Muscle of arm (tissue), 12 donors: ENCODE data around the gene BBLN. TPM values are rescaled to one million over a fixed set of nuclear protein-coding genes. Genes with fewer than 3 reads are reported as not detected.
"Not testable (repeated sequence)": the region's sequence is repeated elsewhere in the genome, so short reads cannot be mapped to it uniquely, and the experiment has no call there.

Experiments
- DNase-seq: peaks from one replicate; pipeline ENCODE4 v3.0.0-alpha.2; 2013
- polyA plus RNA-seq, 12 donors: library from polyadenylated mRNA; unstranded; fragments of 120-200 nt; gene quantifications; one replicate each; pipeline ENCODE4 v1.2.1, GENCODE V29; 2013; ENCODE audit not compliant: insufficient read length in 12 of 12

Gene BBLN
- polyA plus RNA-seq, 12 donors: 16.6 to 61.6 (median 22.2) TPM; not detected in 1

GRCh38 chr9:128121924-128122808 lies 37.9 kb upstream of the BBLN start:
- no peak for DNase-seq

- no peak for DNase-seq
Observed at GRCh38 chr9:128122809-128123175, 37.3 kb upstream of the BBLN start.

- DNase-seq: no peak
Observed at GRCh38 chr9:128123451-128124080, 36.5 kb upstream of the BBLN start.

- DNase-seq: no peak
Observed at GRCh38 chr9:128124451-128124850, 35.6 kb upstream of the BBLN start.

- DNase-seq: peak; percentile 52
Observed at GRCh38 chr9:128124873-128125579, 35.0 kb upstream of the BBLN start.

GRCh38 chr9:128125580-128126354 lies 34.3 kb upstream of the BBLN start:
- no peak for DNase-seq

GRCh38 chr9:128127568-128127989 lies 32.5 kb upstream of the BBLN start, which contains the start of gene PTGES2:
Gene PTGES2 (minus strand): TSS chr9:128127729. CDS start chr9:128127717, 12 bp downstream.
- DNase-seq: peak; percentile 90

GRCh38 chr9:128127990-128128835 lies 31.9 kb upstream of the BBLN start:
- DNase-seq: peak; percentile 93

GRCh38 chr9:128128836-128129590 lies 31.1 kb upstream of the BBLN start:
- no peak for DNase-seq

GRCh38 chr9:128129976-128130590 lies 30.0 kb upstream of the BBLN start:
- DNase-seq: not testable (repeated sequence)

- not testable (repeated sequence) for DNase-seq
Observed at GRCh38 chr9:128130651-128131050, 29.4 kb upstream of the BBLN start.

GRCh38 chr9:128131346-128131745 lies 28.7 kb upstream of the BBLN start:
- not testable (repeated sequence) for DNase-seq

GRCh38 chr9:128132139-128132538 lies 27.9 kb upstream of the BBLN start:
- peak; percentile 56 for DNase-seq

GRCh38 chr9:128135561-128135960 lies 24.5 kb upstream of the BBLN start:
- DNase-seq: not testable (repeated sequence)

- DNase-seq: no peak
Observed at GRCh38 chr9:128136816-128137793, 23.0 kb upstream of the BBLN start.

- DNase-seq: no peak
Observed at GRCh38 chr9:128138001-128138400, 22.1 kb upstream of the BBLN start.

GRCh38 chr9:128139621-128140020 lies 20.4 kb upstream of the BBLN start:
- no peak for DNase-seq

- DNase-seq: no peak
Observed at GRCh38 chr9:128141604-128142003, 18.5 kb upstream of the BBLN start.
